ENCODE measurements around the gene GPR150. TPM values are rescaled to one million over a fixed set of nuclear protein-coding genes. Genes with fewer than 3 reads are reported as not detected.

Gene GPR150
- total and polyA plus RNA-seq, 2 of the 13 experiments (the other 11 are each of a cell fraction or from before 2014, with no cell fraction given): 0.03 TPM; not detected in 1

DNA sequence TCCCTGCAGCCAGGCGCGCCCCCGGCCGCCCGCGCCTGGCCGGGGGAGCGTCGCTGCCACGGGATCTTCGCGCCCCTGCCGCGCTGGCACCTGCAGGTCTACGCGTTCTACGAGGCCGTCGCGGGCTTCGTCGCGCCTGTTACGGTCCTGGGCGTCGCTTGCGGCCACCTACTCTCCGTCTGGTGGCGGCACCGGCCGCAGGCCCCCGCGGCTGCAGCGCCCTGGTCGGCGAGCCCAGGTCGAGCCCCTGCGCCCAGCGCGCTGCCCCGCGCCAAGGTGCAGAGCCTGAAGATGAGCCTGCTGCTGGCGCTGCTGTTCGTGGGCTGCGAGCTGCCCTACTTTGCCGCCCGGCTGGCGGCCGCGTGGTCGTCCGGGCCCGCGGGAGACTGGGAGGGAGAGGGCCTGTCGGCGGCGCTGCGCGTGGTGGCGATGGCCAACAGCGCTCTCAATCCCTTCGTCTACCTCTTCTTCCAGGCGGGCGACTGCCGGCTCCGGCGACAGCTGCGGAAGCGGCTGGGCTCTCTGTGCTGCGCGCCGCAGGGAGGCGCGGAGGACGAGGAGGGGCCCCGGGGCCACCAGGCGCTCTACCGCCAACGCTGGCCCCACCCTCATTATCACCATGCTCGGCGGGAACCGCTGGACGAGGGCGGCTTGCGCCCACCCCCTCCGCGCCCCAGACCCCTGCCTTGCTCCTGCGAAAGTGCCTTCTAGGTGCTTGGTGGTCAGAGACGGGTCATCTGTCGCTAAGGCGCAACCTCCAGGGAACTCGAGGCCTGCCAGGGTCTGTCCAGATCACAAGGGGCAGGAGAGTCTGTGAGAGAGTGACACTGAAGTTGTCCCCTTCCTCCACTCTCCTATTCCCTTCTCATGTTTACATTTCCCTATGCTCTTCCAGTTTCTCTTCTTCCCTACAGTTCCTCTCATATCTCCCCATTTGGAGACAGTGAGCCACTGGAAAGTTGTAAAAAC is 1.3 kb downstream of the GPR150 start (continued):
- no peak for TF ChIP-seq ZFP36 (IDR thresholded peaks at IDR 0.05; ENCODE audit: borderline replicate concordance, low read depth, low read length, partially characterized antibody)
- peak; percentile 72; the same call in 1 of the 2 replicates for TF ChIP-seq TEAD2 (CRISPR knock-in tag; IDR thresholded peaks at IDR 0.05)
- no peak for TF ChIP-seq ZNF383 (CRISPR knock-in tag; IDR thresholded peaks at IDR 0.05; ENCODE audit: borderline replicate concordance)
- peak; percentile 48; the same call in 1 of the 2 replicates for TF ChIP-seq ATF7-NPFF (CRISPR knock-in tag; IDR thresholded peaks at IDR 0.05; ENCODE audit: low read depth)
- TF ChIP-seq ZFP41 (CRISPR knock-in tag; IDR thresholded peaks at IDR 0.05; ENCODE audit: borderline replicate concordance): 0 out of 2 replicates have a peak, but pooled peaks have one; percentile 72
- no peak for TF ChIP-seq MTF1 (CRISPR knock-in tag; IDR thresholded peaks at IDR 0.05)
- TF ChIP-seq SALL2 (CRISPR knock-in tag; IDR thresholded peaks at IDR 0.05): 0 out of 2 replicates have a peak, but pooled peaks have one; percentile 48
- 0 out of 2 replicates have a peak, but pooled peaks have one; percentile 81 for TF ChIP-seq ZNF256 (CRISPR knock-in tag; conservative IDR thresholded peaks at IDR 0.05)
- peak; percentile 88 for TF ChIP-seq HES4 (CRISPR knock-in tag; IDR thresholded peaks at IDR 0.05; ENCODE audit: borderline replicate concordance)
- TF ChIP-seq, protein P1, sequence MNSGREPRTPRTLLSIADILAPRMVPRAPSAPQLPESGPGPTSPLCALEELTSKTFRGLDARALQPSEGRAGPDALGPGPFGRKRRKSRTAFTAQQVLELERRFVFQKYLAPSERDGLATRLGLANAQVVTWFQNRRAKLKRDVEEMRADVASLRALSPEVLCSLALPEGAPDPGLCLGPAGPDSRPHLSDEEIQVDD (CRISPR knock-in tag; IDR thresholded peaks at IDR 0.05; ENCODE audit: borderline replicate concordance): 0 out of 2 replicates have a peak, but pooled peaks have one; percentile 61
- TF ChIP-seq SOX13 (IDR thresholded peaks at IDR 0.05): no peak; the same call in 1 of the 2 replicates
- TF ChIP-seq SOX13 (CRISPR knock-in tag; conservative IDR thresholded peaks at IDR 0.05 in 1 of 2, IDR thresholded peaks at IDR 0.05 in 1 of 2): no peak
- 0 out of 2 replicates have a peak, but pooled peaks have one; percentile 17 for TF ChIP-seq ZNF263 (CRISPR knock-in tag; IDR thresholded peaks at IDR 0.05)
- TF ChIP-seq KLF11 (CRISPR knock-in tag; IDR thresholded peaks at IDR 0.05): no peak
- TF ChIP-seq ZNF788 (CRISPR knock-in tag; IDR thresholded peaks at IDR 0.05; ENCODE audit: borderline replicate concordance): peak; percentile 72; the same call in 1 of the 2 replicates
- peak; percentile 49; the same call in 1 of the 2 replicates for TF ChIP-seq ZNF709 (CRISPR knock-in tag; IDR thresholded peaks at IDR 0.05)
- TF ChIP-seq SNAPC2 (CRISPR knock-in tag; IDR thresholded peaks at IDR 0.05): peak; percentile 23; the same call in 1 of the 2 replicates
- TF ChIP-seq, protein P2, sequence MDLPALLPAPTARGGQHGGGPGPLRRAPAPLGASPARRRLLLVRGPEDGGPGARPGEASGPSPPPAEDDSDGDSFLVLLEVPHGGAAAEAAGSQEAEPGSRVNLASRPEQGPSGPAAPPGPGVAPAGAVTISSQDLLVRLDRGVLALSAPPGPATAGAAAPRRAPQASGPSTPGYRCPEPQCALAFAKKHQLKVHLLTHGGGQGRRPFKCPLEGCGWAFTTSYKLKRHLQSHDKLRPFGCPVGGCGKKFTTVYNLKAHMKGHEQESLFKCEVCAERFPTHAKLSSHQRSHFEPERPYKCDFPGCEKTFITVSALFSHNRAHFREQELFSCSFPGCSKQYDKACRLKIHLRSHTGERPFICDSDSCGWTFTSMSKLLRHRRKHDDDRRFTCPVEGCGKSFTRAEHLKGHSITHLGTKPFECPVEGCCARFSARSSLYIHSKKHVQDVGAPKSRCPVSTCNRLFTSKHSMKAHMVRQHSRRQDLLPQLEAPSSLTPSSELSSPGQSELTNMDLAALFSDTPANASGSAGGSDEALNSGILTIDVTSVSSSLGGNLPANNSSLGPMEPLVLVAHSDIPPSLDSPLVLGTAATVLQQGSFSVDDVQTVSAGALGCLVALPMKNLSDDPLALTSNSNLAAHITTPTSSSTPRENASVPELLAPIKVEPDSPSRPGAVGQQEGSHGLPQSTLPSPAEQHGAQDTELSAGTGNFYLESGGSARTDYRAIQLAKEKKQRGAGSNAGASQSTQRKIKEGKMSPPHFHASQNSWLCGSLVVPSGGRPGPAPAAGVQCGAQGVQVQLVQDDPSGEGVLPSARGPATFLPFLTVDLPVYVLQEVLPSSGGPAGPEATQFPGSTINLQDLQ (CRISPR knock-in tag; IDR thresholded peaks at IDR 0.05): peak; percentile 61; the same call in 1 of the 2 replicates
- TF ChIP-seq SMAD1 (CRISPR knock-in tag; IDR thresholded peaks at IDR 0.05; ENCODE audit: borderline replicate concordance, low read depth): peak; percentile 60; the same call in 1 of the 2 replicates
- TF ChIP-seq SAFB2 (CRISPR knock-in tag; IDR thresholded peaks at IDR 0.05; ENCODE audit: borderline replicate concordance, low read depth): peak; percentile 81; the same call in 1 of the 2 replicates
- TF ChIP-seq, protein P3, sequence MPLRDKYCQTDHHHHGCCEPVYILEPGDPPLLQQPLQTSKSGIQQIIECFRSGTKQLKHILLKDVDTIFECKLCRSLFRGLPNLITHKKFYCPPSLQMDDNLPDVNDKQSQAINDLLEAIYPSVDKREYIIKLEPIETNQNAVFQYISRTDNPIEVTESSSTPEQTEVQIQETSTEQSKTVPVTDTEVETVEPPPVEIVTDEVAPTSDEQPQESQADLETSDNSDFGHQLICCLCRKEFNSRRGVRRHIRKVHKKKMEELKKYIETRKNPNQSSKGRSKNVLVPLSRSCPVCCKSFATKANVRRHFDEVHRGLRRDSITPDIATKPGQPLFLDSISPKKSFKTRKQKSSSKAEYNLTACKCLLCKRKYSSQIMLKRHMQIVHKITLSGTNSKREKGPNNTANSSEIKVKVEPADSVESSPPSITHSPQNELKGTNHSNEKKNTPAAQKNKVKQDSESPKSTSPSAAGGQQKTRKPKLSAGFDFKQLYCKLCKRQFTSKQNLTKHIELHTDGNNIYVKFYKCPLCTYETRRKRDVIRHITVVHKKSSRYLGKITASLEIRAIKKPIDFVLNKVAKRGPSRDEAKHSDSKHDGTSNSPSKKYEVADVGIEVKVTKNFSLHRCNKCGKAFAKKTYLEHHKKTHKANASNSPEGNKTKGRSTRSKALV (CRISPR knock-in tag; IDR thresholded peaks at IDR 0.05): peak; percentile 98
- peak; percentile 35 for TF ChIP-seq IKZF4 (CRISPR knock-in tag; IDR thresholded peaks at IDR 0.05; ENCODE audit: borderline replicate concordance, low read depth, not compliant biosample characterization)
- no peak for TF ChIP-seq MED13 (CRISPR knock-in tag; IDR thresholded peaks at IDR 0.05)
- no peak for TF ChIP-seq ZNF3 (CRISPR knock-in tag; IDR thresholded peaks at IDR 0.05)
